GM13976 (cell line): ENCODE results near the gene FRG2C.

ENCODE experiments used
- DNase-seq: peaks from one replicate; pipeline ENCODE4 v3.0.0; 2012; ENCODE audit warnings: low spot score
- CTCF ChIP-seq: IDR thresholded peaks from 2 replicates; pipeline ENCODE4 v1.5.1; 2012; ENCODE audit warnings: borderline replicate concordance, mild to moderate bottlenecking; ENCODE audit not compliant: insufficient read depth; ENCODE audit errors: extremely low read depth, missing control alignments, control extremely low read depth
- in situ Hi-C: fragments of 300-500 bp; cut with MboI; formaldehyde crosslinking; loops from one replicate; pipeline ENCODE4 v1.12.0; 2022; ENCODE audit warnings: low sequenced_read_pairs, mixed read lengths, inconsistent platforms; ENCODE audit not compliant: unreplicated experiment

The FRG2C gene

GRCh38 chr3:75687323-75687722 is 23.2 kb downstream of the FRG2C start:
- in situ Hi-C loops, result no loop called here
- DNase-seq, result no peak
- no peak for TF ChIP-seq CTCF

GRCh38 chr3:75692061-75692460 is 27.9 kb downstream of the FRG2C start:
- in situ Hi-C loops, result no loop called here
- TF ChIP-seq CTCF, result no peak
- no peak for DNase-seq
